GM23248 (cell line): Measurements from ENCODE around the gene CFAP57. TPM values are rescaled to one million over a fixed set of nuclear protein-coding genes. Genes with fewer than 3 reads are reported as not detected.

Experiments
- DNase-seq: peaks from one replicate; pipeline ENCODE4 v3.0.0-alpha.2; 2015
- H2AFZ ChIP-seq: fragments of 200-600 bp; sonication (generic); 2 replicates; pipeline ENCODE4 v1.6.1; 2016; ENCODE audit warnings: antibody characterized with exemption
- H3F3A ChIP-seq: fragments of 200-600 bp; sonication (generic); 2 replicates; pipeline ENCODE4 v1.6.1; 2016; ENCODE audit warnings: mild to moderate bottlenecking, antibody characterized with exemption, mixed run types; ENCODE audit not compliant: insufficient read depth
- H3K27ac ChIP-seq: fragments of 200-600 bp; sonication (generic); 2 replicates; pipeline ENCODE4 v1.5.1; 2016; ENCODE audit warnings: mild to moderate bottlenecking
- H3K27me3 ChIP-seq: fragments of 200-600 bp; sonication (generic); replicated peaks from 2 replicates; pipeline ENCODE4 v1.6.1; 2016; ENCODE audit warnings: mild to moderate bottlenecking; ENCODE audit not compliant: insufficient read depth
- H3K36me3 ChIP-seq: fragments of 200-600 bp; sonication (generic); 2 replicates; pipeline ENCODE4 v1.6.1; 2016; ENCODE audit warnings: low read depth, mild to moderate bottlenecking
- H3K4me1 ChIP-seq: fragments of 200-600 bp; sonication (generic); 2 replicates; pipeline ENCODE4 v1.6.1; 2016; ENCODE audit warnings: mild to moderate bottlenecking; ENCODE audit not compliant: insufficient read depth
- H3K4me2 ChIP-seq: fragments of 200-600 bp; sonication (generic); one replicate; pipeline ENCODE4 v1.6.1; 2016; ENCODE audit warnings: mild to moderate bottlenecking; ENCODE audit not compliant: unreplicated experiment
- H3K4me3 ChIP-seq: fragments of 200-600 bp; sonication (generic); 2 replicates; pipeline ENCODE4 v1.5.1; 2016; ENCODE audit warnings: mild to moderate bottlenecking
- H3K79me2 ChIP-seq: fragments of 200-600 bp; sonication (generic); 2 replicates; pipeline ENCODE4 v1.6.1; 2016; ENCODE audit warnings: mild to moderate bottlenecking; ENCODE audit not compliant: insufficient read depth
- H3K9ac ChIP-seq: fragments of 200-600 bp; sonication (generic); 2 replicates; pipeline ENCODE4 v1.6.1; 2016; ENCODE audit warnings: mild to moderate bottlenecking
- H3K9me2 ChIP-seq: fragments of 200-600 bp; sonication (generic); 2 replicates; pipeline ENCODE4 v1.6.1; 2016; ENCODE audit warnings: mixed run types, mild to moderate bottlenecking, moderate library complexity; ENCODE audit not compliant: insufficient read depth
- H3K9me3 ChIP-seq: fragments of 200-600 bp; sonication (generic); one replicate; pipeline ENCODE4 v1.6.1; 2017; ENCODE audit warnings: low read depth
- H4K20me1 ChIP-seq: fragments of 200-600 bp; sonication (generic); 2 replicates; pipeline ENCODE4 v1.6.0; 2016; ENCODE audit not compliant: insufficient read depth
- EZH2 ChIP-seq: fragments of 200-600 bp; sonication (generic); IDR thresholded peaks from 2 replicates; pipeline ENCODE4 v1.6.1; 2018; ENCODE audit warnings: antibody characterized with exemption, mild to moderate bottlenecking; ENCODE audit not compliant: insufficient read depth, poor library complexity, severe bottlenecking
- EZH2phosphoT487 ChIP-seq: fragments of 200-600 bp; sonication (generic); IDR thresholded peaks from 2 replicates; pipeline ENCODE4 v1.6.1; 2018; ENCODE audit warnings: antibody characterized with exemption, moderate library complexity, mild to moderate bottlenecking, low read depth; ENCODE audit not compliant: insufficient read depth
- WGBS, 2 experiments: methylation state at CpG; one replicate each; pipeline ENCODE4 v1.1.6; 2015 to 2017; ENCODE audit warnings: low lambda C conversion rate in 2 of 2, low coverage in 1 of 2; ENCODE audit errors: missing lambda C conversion rate in 2 of 2; 5-methylcytosine and 5-hydroxymethylcytosine counted together
- in situ Hi-C: fragments of 300-500 bp; cut with MboI; formaldehyde crosslinking; loops from 2 replicates; pipeline ENCODE4 v1.15.0; 2020
- polyA plus RNA-seq: library from polyadenylated mRNA; unstranded; fragments of >200 nt; fragmentation: Nextera tagmentation; extraction: Ambion mirVana; gene quantifications from 2 replicates; pipeline ENCODE4 v1.2.1, GENCODE V29; 2016
- total RNA-seq: library from RNA; depleted of rRNA; stranded (reverse); fragments of >200 nt; shearing (Covaris generic); gene quantifications from 2 replicates; pipeline ENCODE4 v1.2.3, GENCODE V29; 2014

The CFAP57 gene
- total and polyA plus RNA-seq, 2 experiments from 2014 or later = 0.32 to 0.35 TPM

DNA sequence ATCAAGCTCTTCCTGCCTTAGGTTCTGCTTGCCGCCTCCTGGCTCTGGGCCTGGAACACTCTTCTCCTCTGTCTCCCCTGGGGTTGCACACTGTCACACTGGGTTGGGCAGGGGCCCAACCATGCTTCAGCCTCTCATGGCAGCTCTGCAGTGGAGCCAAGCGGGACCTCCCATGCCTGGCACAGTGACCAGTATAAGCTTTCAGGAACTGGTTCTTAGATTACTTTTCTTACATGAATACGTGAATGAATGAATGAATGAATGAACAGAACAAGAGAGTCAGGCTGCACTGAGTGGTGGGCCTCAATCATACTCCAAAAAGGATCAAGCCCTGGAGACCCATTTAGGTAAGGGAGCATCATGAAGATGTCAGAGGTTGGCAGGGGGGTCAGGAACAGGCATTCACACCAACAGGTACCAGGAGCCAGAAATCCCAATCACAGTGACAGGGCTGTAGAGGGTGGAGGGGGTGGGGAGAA, 66.9 kb downstream of the CFAP57 start:
- Histone ChIP-seq H3F3A (no peaks in the 10 kb centered on the region), H3K4me2 (no peak overlapping the region), H3K27me3 (no peaks in the 10 kb centered on the region), H3K27ac (no peak overlapping the region), H3K36me3 (no peaks in the 10 kb centered on the region), H3K9ac (no peak overlapping the region), H3K9me2 (no peaks in the 10 kb centered on the region), H3K4me1 (no peaks in the 10 kb centered on the region), H4K20me1 (no peaks in the 10 kb centered on the region), H2AFZ (no peak overlapping the region), H3K9me3 (no peaks in the 10 kb centered on the region), H3K79me2 (no peaks in the 10 kb centered on the region), H3K4me3 (no peak overlapping the region)
- no peak for DNase-seq
- no peak for TF ChIP-seq EZH2
- no peak for TF ChIP-seq EZH2phosphoT487
- 77 to 81% methylated on average over 3 of the region's 3 CpGs for WGBS, 2 experiments
- in situ Hi-C loops = loop anchor here (25.0 kb wide), 2 partner anchors 423 to 698 kb away; partner anchors contain the start of genes ARTN, IPO13 and KDM4A

GRCh38 chr1:43239484-43239883, 67.4 kb downstream of the CFAP57 start:
- no peaks in the 10 kb centered on the region for H3K79me2 ChIP-seq
- no peaks in the 10 kb centered on the region for H3K9me3 ChIP-seq
- H3K9ac ChIP-seq = no peak overlapping the region
- H3K9me2 ChIP-seq = no peaks in the 10 kb centered on the region
- no peaks in the 10 kb centered on the region for H3K36me3 ChIP-seq
- H3K4me2 ChIP-seq = no peak overlapping the region
- DNase-seq = no peak
- no peaks in the 10 kb centered on the region for H3K4me1 ChIP-seq
- H3K27me3 ChIP-seq = no peaks in the 10 kb centered on the region
- no peaks in the 10 kb centered on the region for H3F3A ChIP-seq
- no peak overlapping the region for H3K4me3 ChIP-seq
- H2AFZ ChIP-seq = no peak overlapping the region
- in situ Hi-C loops = loop anchor here (25.0 kb wide), 2 partner anchors 423 to 698 kb away; partner anchors contain the start of genes ARTN, IPO13 and KDM4A
- 67 to 75% methylated on average over 3 of the region's 3 CpGs for WGBS, 2 experiments
- H4K20me1 ChIP-seq = no peaks in the 10 kb centered on the region
- H3K27ac ChIP-seq = no peak overlapping the region
- TF ChIP-seq EZH2phosphoT487 = no peak
- no peak for TF ChIP-seq EZH2

- Histone ChIP-seq H3K4me3 (no peak overlapping the region), H3K4me2 (no peak overlapping the region), H2AFZ (no peak overlapping the region), H3K79me2 (no peaks in the 10 kb centered on the region), H3K36me3 (no peaks in the 10 kb centered on the region), H3K9me3 (no peaks in the 10 kb centered on the region), H3F3A (no peaks in the 10 kb centered on the region), H3K9me2 (no peaks in the 10 kb centered on the region), H3K27ac (no peak overlapping the region), H3K4me1 (no peaks in the 10 kb centered on the region), H3K9ac (no peak overlapping the region), H4K20me1 (no peaks in the 10 kb centered on the region), H3K27me3 (no peaks in the 10 kb centered on the region)
- in situ Hi-C loops = loop anchor here (25.0 kb wide), 2 partner anchors 421 to 696 kb away; partner anchors contain the start of genes ARTN, IPO13 and KDM4A
- no peak for TF ChIP-seq EZH2phosphoT487
- TF ChIP-seq EZH2 = no peak
- peak; percentile 53 for DNase-seq
- WGBS, 2 experiments = 43 to 45% methylated on average over 6 of the region's 6 CpGs
These were observed 69.3 kb downstream of the CFAP57 start for GRCh38 chr1:43241413-43241836.

DNA sequence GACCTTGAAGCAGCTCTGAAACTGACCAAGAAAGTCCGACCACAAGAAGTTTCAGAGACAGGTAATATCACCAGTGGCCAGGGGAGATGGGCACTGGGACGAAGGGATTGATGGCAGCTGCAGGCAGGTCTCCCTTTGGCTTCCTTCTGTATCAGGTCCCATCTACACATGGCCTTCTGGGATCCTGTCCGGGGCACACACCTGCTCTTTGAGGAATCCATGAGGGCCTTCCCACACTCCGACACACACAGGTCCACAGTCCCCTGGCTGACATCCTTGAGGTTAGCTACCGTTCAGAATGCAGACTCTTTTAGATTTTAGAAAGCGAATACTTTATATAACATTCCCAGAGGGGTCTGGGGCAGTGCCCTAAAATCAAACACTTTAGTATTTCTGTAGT, 71.2 kb downstream of the CFAP57 start:
- 61 to 63% methylated on average over 6 of the region's 6 CpGs for WGBS, 2 experiments
- Histone ChIP-seq H3F3A (no peaks in the 10 kb centered on the region), H2AFZ (no peak overlapping the region), H3K27ac (no peak overlapping the region), H3K4me3 (no peak overlapping the region), H3K9me3 (no peaks in the 10 kb centered on the region), H3K9ac (no peak overlapping the region), H3K79me2 (no peaks in the 10 kb centered on the region), H3K4me1 (no peaks in the 10 kb centered on the region), H4K20me1 (no peaks in the 10 kb centered on the region), H3K27me3 (no peaks in the 10 kb centered on the region), H3K4me2 (no peak overlapping the region), H3K36me3 (no peaks in the 10 kb centered on the region), H3K9me2 (no peaks in the 10 kb centered on the region)
- no peak for TF ChIP-seq EZH2phosphoT487
- no peak for TF ChIP-seq EZH2
- DNase-seq = no peak
- in situ Hi-C loops = loop anchor here (25.0 kb wide), 2 partner anchors 419 to 694 kb away; partner anchors contain the start of genes ARTN, IPO13 and KDM4A
